ENCODE data around the gene STRIT1.

DNA sequence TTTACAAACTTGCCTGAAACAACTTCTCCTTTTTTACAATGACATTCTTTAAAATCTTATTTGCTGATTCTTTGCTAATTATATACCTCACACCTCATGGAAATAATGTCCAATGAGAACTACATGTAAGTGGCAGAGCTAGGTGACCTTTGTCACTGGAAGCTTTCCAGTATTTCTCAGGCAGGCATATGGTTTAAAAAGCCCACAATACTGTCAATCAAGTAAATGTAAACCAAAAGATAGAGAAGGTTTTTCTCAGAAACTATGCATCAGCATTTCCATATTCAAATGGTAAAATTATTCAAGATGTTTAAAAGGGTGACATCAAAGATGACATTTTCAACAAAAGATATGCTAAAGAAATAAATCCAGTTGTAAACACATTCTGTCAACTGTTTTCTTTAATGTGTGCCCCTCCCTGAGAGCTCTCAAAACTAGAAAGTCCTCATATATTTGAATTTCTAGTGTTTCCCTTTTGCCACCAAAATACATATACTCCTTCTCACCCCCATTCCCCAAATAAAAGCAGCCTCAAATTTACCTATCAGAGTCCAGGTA, 10.1 kb upstream of the STRIT1 start:
- TF ChIP-seq CTCF (conservative IDR thresholded peaks at IDR 0.05; ENCODE audit: low read length) (no peak), EZH2phosphoT487 (IDR thresholded peaks at IDR 0.05; ENCODE audit: borderline replicate concordance, low read depth, low read length) (no peak)

Measured in OCI-LY7 (cell line).